NCI-H2227 (cell line): ENCODE measurements around the gene MGLL.
"Not testable (repeated sequence)": the region's sequence is repeated elsewhere in the genome, so short reads cannot be mapped to it uniquely, and the experiment has no call there.

ENCODE experiments used
- DNase-seq: peaks from one replicate; lab custom pipeline; 2025; ENCODE audit not compliant: unreplicated experiment; lab: John Stamatoyannopoulos, UW

The MGLL gene

DNA sequence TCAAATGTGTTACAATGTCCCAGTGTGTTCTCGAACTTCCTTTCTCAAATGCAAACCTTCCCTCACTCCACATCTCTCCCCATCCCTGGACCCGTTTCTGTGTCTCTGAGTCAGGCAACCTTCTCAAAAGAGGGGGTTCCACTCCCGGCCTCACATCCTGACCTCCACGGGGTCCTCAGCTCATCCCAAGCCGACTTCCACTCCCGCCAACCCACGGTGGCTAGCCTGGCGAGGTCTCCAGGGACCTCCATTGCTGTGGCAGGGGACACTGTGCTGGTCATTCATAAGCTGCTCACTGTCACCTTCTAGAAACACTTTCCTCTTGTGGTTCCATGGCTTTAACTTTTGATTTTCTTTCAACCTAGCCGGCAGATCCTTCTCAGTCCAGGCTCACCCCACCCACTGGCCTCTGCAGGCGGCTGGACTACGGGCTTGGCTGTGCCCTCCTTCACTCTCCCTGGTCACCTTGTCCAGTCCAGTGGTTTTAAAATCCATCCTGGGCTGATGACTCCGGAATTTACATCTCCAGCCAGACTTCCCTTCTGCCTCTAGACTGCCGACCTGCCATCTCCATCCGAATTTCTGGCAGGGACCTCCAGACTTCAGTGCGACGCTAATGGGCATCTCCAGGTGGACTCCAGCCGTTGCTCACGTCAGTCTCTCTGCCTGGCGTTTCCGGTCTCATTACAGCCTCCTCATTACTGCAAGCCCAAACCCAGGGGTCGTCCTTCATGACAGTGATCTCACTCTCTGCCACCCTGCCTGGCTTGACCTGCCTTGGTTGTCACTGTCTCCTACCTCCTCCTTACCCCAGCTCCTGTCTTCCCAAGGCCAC, 129.6 kb downstream of the MGLL start:
- DNase-seq: no peak

DNA sequence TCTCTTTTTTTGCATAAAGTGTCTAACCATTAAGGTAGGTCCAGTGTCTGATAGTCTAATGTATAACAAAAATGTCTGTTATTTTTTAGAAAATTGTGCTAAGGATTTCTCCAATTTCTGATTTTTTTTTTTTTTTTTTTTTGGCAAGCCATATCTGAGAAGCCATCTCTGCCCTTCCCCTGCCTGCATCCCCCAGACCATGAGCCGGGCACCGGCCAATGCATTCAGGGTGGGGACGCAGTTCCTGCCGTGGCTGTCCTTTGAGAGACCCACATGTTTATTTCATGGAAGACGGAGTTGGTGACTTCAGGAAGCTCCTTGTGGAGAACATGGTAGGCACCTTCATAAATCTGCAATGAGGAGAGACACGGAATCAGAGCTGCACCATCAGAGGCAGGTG, 130.3 kb downstream of the MGLL start:
- no peak for DNase-seq

DNA sequence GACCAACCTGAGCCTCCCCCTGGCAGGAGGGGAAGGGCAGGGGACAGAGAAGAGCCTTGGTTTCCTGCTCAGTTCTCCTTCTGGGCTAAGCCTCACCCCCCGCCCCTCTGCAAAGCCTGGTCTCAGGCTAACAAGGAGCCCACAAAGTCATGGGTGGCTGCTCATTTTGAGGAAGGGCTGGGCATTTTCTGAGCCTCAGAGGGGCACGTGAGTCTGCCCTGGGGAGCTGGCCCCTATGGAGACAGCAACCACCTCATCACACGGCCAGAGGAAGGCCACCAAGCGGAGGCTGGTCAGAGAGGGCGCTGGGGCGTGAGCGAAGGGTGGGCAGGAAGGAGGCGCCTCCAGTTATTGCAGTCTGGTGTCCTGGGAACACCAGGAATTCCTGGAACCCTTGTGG, 130.8 kb downstream of the MGLL start:
- no peak for DNase-seq

DNA sequence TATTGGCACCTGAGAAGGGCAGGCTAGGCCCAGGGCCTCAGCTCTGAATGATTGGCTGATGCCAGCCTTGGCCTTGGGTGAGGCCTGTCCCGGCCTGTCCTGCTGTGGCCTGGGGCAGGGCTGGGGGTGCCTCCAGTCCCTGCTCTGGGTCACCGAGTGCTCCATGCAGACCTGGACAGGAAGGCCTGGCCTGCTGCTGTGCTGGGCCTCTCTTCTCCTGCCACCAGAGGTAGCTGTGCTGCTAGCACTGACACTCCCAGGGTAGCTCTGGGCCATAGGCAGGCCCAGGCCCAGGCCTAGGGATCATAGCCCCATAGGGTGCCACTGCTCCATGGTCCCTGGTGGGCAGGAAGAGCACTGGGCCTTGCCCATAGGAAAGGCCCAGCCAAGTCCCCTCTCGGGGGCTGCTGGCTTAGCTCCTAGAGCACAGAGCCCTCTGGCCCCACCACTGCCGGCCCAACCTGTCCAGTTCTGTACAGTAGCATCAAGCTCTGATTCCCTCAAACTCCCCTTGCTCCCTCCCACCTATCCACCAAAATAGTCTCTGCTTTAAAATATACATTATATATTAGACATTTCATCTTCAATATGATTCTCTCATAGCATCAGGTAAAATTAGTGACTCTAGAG, 131.4 kb downstream of the MGLL start:
- DNase-seq: no peak

DNA sequence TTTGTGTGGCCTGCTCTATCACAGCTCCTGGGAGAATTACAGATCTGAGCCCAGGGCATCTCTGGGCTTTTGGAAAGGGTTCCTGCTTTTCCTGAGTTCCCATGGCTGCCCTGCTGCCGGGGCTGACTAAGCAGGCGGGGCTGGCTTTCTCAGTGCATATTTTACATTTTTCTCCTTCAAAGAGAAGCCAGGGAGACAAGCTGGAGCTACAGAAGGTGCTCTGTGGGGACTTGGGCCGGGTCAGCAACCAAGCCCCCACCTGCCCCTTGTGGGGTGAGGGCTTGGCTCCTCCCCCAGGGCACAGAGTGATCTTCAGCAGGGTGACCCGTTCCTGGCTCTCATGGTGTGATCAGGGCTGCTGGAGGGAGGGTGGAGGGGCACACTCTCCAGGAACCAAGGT, 132.2 kb downstream of the MGLL start:
- no peak for DNase-seq

DNA sequence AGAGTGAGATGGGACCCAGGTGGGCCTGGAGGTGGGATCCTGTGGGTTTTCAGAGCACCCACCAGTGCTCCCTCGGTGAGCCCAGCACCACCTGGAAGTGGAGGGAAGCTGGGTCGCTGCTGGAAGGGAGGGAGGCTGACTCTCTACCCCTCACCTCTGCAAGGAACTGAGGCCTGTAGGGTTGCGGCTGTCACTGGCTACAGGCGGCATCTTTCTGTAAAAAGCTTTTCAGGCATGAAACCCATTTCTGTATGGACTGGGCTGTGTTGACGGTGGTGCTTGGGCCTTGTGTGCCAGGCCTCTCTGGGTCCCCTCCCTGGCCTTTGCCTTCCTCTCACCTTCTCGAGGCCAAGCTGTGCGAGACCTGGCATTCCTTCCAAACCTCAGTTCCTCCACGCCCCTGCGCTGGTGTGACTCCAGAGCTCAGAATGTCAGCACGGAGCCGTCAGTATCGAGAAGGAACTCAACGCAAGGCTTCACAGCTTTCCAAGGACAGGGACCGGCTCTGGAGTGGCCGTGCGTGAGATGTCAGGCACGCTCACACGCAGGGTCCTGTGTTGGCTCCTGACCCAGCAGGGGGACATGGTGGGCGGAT, 133.0 kb downstream of the MGLL start:
- no peak for DNase-seq

DNA sequence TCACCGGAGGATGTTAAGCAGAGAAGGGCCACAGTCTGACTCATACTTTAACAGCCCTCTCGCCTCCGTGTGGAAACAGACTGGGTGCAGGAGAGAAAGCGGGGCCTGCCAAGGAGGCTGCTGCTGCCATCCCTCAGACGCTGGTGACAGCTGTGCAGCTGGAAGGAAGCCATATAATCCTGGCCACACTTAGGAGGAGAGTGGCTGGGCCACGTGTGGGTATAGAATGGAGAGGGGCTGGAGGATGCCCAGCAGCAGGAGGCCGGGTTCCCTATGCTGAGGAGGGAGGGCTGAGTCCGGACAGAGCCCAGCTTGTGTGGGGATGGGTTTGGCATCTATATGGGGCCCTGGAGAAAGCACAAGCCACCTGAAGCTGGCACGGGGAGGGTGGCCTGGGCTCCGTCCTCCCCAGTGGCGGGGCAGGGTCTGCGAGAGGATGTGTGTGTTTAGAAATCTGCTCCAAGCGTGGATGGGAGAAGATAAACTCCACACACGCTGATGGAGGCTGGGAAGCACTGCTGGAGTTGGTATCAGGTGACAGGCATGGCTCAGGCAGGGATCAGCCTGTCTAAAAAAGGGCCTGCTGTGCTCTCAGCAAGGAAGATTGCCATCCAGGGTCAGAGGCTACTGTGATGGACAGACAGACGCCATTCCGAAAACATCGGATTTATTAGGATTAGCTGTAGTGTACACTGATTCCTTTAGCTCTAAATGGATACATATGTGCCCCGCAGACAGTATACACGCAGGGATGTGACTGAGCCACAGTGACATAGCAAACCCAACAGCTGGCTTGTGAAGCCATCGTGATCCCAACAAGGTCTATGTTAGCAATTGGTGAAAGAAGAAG, 133.7 kb downstream of the MGLL start:
- no peak for DNase-seq

DNA sequence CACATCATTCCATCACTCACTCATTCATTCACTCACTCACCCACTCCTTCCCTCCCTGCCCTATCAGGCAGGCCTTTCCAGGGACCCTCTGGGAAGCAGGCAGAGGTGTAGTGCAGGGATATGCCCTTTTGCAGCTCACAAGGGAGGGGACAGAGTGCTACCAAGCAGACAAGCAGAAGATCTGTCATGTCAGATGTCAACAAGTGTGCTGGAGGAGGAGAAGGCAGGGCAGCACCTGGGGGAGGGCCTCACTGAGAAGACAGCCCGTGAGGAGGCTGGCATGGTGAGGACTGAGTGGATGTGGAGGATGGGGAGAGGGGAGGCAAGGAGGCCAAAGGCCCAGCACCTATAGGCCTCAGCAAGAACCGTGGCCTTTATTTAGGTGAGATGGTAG, 134.3 kb downstream of the MGLL start:
- no peak for DNase-seq

DNA sequence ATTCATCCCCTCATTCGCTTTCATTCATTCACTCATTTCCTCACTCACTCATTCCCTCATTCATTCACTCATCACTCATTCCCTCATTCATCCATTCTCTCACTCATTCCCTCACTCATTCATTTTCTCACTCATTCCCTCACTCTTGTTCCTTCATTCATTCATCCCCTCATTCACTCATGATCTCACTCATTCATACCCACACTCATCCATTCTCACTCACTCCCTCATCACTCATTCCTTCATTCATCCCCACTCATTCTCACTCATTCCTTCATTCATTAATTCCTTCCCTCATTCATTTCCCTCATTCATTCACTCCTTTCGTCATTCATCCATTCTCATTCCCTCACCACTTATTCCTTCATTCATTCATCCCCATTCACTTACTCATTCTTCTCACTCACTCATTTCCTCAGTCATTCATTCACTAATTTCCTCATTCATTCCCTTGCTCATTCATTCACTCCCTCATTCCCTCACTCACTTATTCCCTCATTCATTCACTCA, 135.0 kb downstream of the MGLL start:
- no peak for DNase-seq

DNA sequence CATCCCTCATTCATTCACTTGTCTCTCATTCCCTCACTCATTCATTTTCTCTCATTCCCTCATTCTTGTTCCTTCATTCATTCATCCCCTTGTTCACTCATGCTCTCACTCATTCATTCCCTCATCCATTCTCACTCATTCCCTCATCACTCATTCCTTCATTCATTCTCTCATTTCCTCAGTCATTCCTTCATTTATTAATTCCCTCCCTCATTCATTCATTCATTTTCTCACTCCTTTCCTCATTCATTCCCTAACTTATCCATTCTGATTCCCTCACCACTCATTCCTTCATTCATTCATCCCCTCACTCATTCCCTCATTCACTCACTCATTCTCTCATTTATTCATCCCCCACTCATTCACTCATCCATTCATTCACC, 135.8 kb downstream of the MGLL start:
- no peak for DNase-seq

DNA sequence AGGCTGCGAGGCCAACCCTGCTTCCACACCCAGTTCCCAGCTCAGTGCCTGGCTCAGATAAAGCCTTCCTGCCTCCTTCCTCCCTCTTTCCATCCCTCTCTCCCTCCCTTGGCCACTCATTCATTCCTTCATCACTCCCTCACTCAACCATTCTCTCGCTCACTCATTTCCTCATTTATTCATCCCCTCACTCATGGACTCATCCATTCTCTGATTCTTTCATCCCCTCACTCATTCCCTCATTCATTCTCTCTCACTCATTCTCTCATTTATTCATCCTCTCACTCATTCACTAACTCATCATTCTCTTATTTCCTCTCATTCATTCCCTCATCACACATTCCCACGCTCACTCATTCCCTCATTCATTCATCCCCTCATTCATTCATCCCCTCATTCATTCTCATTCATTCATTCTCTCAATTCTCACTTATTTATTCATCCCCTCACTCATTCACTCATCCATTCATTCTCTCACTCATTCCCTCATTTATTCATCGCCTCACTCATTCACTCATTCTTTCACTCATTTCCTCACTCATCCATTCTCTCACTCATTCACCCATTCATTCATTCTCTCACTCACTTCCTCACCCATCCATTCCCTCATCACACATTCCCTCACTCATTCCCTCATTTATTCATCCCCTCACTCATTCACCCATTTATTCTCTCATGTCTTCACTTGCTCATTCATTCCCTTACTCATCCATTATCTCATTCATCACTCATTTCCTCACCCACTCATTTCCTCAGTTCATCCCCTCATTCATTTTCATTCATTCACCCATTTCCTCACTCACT, 136.4 kb downstream of the MGLL start:
- no peak for DNase-seq

DNA sequence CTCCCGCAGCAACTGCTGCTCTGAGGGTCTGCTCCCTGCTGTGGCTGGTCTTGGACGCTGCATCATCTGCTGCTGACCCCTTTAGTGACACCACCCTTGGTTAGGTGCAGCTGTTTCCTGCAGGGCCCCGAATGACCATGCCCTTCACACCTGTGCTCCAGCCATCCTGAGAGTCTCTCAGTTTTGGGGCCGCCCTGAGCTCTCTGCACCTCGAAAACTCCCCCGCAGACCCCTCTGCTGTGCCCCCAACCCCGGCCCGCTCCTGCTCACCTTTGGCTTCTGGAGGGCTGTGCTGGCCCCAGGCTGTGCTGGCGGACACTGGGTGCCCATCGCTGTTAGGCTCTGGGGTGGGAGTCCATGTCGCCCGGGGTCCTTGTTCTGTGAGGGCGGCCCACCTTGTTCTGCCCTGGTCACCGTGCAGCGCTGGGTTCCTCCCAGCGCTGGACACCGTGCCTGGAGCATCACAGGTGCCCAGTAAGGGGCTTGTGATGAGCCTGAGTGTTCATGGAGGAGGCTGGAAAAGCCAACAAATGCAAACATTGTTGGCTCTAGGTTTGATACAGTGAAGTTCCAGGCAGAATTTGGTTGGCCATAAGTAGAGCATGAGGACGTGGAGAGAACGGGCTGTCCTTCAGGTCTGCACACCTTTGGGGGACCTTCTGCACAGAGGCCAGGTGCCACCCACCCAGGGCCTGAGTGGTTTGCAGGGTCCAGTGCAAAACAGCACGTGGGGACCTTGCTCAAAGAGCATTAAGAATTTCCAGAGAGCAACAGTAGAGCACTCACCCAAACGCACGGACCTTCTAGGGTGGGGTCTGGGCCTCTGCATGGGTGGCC, 137.2 kb downstream of the MGLL start:
- DNase-seq: no peak

DNA sequence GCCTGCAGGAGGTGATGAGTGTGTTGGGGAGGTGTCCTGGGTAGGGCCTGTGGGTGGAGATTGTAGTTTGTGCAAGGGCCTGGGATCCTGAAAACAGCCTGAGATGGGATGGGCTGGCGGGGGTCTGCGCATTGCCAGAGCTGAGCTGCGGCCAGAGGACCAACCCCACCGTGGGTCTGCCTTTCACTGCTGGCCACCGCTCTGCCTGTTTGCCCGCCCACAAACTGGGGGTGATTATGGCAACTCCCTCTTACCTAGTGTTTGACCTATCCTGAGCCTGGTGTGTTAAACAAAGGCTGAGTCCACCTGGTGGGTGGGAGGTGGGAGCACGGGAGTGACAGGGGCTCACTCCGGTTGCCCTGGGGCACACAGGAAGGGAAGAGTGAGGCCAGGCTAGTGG, 139.8 kb downstream of the MGLL start:
- DNase-seq: no peak

DNA sequence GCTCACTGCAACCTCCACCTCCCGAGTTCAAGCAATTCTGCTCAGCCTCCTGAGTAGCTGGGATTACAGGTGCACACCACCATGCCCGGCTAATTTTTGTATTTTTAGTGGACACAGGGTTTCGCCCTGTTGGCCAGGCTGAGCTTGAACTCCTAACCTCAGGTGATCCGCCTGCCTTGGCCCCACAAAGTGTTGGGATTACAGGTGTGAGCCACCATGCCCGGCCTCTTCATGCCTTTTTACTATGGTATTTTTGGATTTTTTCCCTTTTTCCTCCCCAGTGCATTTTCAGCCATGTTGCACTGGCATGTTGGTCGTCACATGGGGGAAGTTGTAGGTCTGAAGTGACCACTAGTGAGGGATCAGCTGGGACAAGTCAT, 140.2 kb downstream of the MGLL start:
- DNase-seq: not testable (repeated sequence)

DNA sequence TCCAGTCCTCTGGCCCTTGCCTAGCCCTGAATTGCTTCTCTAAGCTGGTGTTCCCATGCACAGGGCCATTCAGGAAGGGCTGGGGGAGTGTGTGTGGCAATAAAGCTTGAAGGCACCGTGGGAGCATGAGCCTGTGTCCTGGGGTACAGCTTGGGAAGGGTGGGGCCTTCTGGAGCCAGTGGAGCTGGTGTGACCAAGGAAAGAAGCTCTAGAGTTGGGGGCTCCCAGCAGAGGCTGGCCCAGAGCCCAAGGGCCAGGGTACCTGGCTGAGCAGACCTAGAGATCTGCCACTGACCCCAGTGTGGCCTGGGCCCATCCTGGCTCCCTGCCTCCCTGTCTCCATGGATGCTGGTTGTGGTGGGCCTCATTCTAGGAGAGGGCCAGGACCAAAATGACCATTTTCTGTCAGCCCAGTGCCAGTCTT, 141.5 kb downstream of the MGLL start:
- no peak for DNase-seq

DNA sequence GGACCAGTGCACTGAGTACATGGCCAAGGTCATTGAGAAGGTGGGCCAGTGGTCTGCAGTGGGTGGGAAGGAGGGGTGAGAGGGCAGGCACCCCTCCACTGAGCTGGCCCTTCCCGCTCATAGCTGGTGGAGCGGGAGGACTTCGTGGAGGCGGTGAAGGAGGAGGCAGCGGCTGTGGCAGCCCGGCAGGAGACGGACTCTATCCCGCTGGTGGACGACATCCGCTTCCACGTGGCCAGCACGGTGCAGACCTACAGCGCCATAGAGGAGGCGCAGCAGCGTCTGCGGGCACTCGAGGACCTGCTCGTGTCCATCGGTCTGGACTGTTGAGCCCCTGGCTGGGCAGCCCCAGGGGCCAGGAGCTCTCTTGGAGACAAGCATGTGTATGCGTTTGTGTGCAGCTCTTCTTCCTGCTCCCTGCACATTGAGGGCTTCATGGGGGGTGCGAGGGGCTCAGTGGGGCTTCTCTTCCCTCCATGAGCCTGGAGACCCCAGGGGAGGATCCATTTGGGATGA, 142.1 kb downstream of the MGLL start:
- DNase-seq: no peak

DNA sequence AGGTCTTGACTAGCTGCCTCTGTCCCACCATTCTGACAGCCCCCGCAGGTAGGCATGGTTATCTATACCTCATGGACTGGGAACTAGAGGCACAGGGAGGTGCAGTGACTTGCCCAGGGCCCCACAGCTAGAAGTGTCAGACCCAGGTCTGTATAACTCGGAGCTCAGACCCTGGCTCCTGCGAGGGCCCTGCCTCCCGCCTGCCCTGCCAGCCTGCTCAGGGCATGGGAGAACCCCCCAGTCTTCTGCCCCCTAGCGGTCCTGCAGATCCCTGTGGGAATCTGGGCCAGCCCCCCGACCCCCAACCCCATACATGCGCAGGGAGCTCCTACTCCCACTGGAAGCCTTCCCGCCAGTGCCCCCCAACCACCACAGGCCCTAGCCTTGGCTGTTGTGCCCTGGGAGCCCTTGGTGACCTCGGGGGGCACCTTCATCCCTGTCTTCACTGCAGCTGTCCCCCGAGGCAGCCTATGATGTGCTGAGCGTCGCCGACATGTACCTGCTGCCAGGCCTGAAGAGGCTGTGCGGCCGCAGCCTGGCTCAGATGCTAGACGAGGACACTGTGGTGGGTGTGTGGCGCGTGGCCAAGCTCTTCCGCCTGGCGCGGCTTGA, 142.7 kb downstream of the MGLL start:
- DNase-seq: no peak

DNA sequence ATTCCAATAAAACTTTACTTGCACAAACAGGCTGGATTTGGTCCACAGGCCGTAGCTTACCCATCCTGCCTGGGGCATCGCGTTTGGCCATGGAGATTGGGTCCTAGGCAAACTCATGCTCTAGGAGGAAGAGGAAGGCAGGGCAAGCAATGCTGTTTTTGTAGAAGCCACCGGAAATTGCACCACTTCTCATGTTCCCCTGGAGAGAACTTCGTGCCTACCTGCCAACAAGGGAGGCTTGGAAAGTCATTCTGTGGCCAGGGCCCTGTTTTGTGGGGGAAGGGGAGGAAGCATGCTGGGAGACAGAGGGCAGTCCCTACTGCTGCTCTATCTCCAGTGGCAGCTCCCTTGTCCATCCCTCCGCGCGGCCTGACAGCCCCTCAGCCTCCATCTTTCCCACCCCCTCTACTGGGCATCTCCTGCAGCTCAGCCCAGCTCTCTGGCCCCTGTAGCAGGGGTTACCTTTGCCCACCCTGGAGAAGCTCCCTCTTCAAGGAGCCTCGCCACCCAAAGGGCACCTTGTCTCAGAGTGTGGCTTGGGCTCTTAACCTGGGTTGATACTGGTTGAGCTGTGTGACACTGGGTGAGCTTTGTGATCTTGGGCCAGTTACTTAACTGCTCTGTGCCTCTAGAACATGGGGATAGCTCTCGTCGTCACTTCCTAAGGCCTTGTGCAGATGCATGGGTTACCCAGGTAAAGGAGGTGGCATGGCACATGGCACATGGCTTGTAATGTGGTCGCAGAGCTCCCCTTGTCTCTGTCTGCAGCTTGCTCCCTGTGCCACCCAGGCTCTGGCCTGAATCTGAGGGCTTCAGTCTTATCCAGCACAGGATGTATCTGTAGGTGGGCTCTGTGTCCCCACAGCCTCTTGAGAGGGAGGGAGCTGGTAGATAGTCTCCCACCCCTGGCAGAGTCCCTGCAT, 143.4 kb downstream of the MGLL start:
- no peak for DNase-seq
